Ramos (cell line): ENCODE measurements around the gene MIPOL1.

Source experiments
- in situ Hi-C: fragments of 300-500 bp; cut with MboI; formaldehyde crosslinking; loops from one replicate; pipeline ENCODE4 v1.14.3; 2022; ENCODE audit warnings: low sequenced_read_pairs; ENCODE audit not compliant: unreplicated experiment

The MIPOL1 gene

GRCh38 chr14:37591311-37591940 is 393.7 kb downstream of the MIPOL1 start:
- in situ Hi-C loops, result no loop called here

- in situ Hi-C loops, result no loop called here
These were observed 394.3 kb downstream of the MIPOL1 start for GRCh38 chr14:37591941-37592481.

GRCh38 chr14:37592482-37593408 is 395.0 kb downstream of the MIPOL1 start:
- in situ Hi-C loops, result no loop called here

- in situ Hi-C loops, result no loop called here
These were observed 395.9 kb downstream of the MIPOL1 start for GRCh38 chr14:37593511-37594237.

- in situ Hi-C loops, result no loop called here
These were observed 396.7 kb downstream of the MIPOL1 start for GRCh38 chr14:37594238-37594970.

- in situ Hi-C loops, result no loop called here
These were observed 397.5 kb downstream of the MIPOL1 start, which contains the start of the genes FOXA1 and TTC6 for GRCh38 chr14:37594971-37595808. FOXA1 (minus strand) TSS chr14:37595249; CDS start chr14:37594972, 277 bp downstream. TTC6 (plus strand) TSS chr14:37595629; CDS start chr14:37622065, 26,436 bp downstream.

- in situ Hi-C loops, result no loop called here
These were observed 398.3 kb downstream of the MIPOL1 start for GRCh38 chr14:37595809-37596621.

GRCh38 chr14:37596790-37597472 is 399.2 kb downstream of the MIPOL1 start:
- in situ Hi-C loops, result no loop called here

GRCh38 chr14:37597538-37597913 is 399.8 kb downstream of the MIPOL1 start:
- in situ Hi-C loops, result no loop called here

- in situ Hi-C loops, result no loop called here
These were observed 400.4 kb downstream of the MIPOL1 start for GRCh38 chr14:37597914-37598746.

GRCh38 chr14:37598747-37599506 is 401.2 kb downstream of the MIPOL1 start:
- in situ Hi-C loops, result no loop called here

GRCh38 chr14:37599507-37600368 is 402.0 kb downstream of the MIPOL1 start:
- in situ Hi-C loops, result no loop called here

GRCh38 chr14:37600880-37601741 is 403.4 kb downstream of the MIPOL1 start:
- in situ Hi-C loops, result no loop called here

GRCh38 chr14:37601865-37602264 is 404.1 kb downstream of the MIPOL1 start:
- in situ Hi-C loops, result no loop called here
